OCI-LY1 (cell line): ENCODE results near the gene NARF.
"Not testable (repeated sequence)": the region's sequence is repeated elsewhere in the genome, so short reads cannot be mapped to it uniquely, and the experiment has no call there.

ENCODE experiments used
- H2AFZ ChIP-seq: fragments of 200-600 bp; sonication (generic), shearing (Covaris generic); 2 replicates; pipeline ENCODE4 v1.6.0; 2014; ENCODE audit warnings: antibody characterized with exemption, mild to moderate bottlenecking, low read length
- H3F3A ChIP-seq: fragments of 200-600 bp; sonication (generic), shearing (Covaris generic); 2 replicates; pipeline ENCODE4 v1.6.0; 2014; ENCODE audit warnings: mild to moderate bottlenecking, antibody characterized with exemption, low read length, moderate library complexity; ENCODE audit not compliant: insufficient read depth
- H3K27ac ChIP-seq: fragments of 200-600 bp; sonication (generic); 2 replicates; pipeline ENCODE4 v1.5.1; 2014; ENCODE audit warnings: low read length, mixed run types, mild to moderate bottlenecking, low read depth; ENCODE audit not compliant: poor library complexity, severe bottlenecking
- H3K27me3 ChIP-seq: fragments of 200-600 bp; sonication (generic); 2 replicates; pipeline ENCODE4 v1.6.0; 2014; ENCODE audit warnings: antibody characterized with exemption, mild to moderate bottlenecking, low read length, moderate library complexity; ENCODE audit not compliant: insufficient read depth
- H3K36me3 ChIP-seq: fragments of 200-600 bp; sonication (generic); 2 replicates; pipeline ENCODE4 v1.6.1; 2014; ENCODE audit warnings: mild to moderate bottlenecking, antibody characterized with exemption, low read length, moderate library complexity, mixed read lengths; ENCODE audit not compliant: insufficient read depth
- H3K4me1 ChIP-seq: fragments of 200-600 bp; sonication (generic); 2 replicates; pipeline ENCODE4 v1.5.1; 2014; ENCODE audit warnings: mild to moderate bottlenecking, low read length, moderate library complexity; ENCODE audit not compliant: insufficient read depth, severe bottlenecking
- H3K4me2 ChIP-seq: fragments of 200-600 bp; sonication (generic), shearing (Covaris generic); 2 replicates; pipeline ENCODE4 v1.6.1; 2014; ENCODE audit warnings: low read length
- H3K4me3 ChIP-seq: fragments of 200-600 bp; sonication (generic); 2 replicates; pipeline ENCODE4 v1.5.1; 2014; ENCODE audit warnings: low read length, low read depth, mild to moderate bottlenecking, mixed read lengths; ENCODE audit not compliant: poor library complexity, severe bottlenecking
- H3K79me2 ChIP-seq: fragments of 200-600 bp; shearing (Covaris generic); 2 replicates; pipeline ENCODE4 v1.6.1; 2016; ENCODE audit warnings: mixed run types, low read length, mixed read lengths; ENCODE audit not compliant: insufficient read depth
- H3K9ac ChIP-seq: fragments of 200-600 bp; sonication (generic), shearing (Covaris generic); 2 replicates; pipeline ENCODE4 v1.6.1; 2014; ENCODE audit warnings: mild to moderate bottlenecking, low read length, mixed read lengths
- H3K9me2 ChIP-seq: fragments of 200-600 bp; sonication (generic), shearing (Covaris generic); 2 replicates; pipeline ENCODE4 v1.6.1; 2014; ENCODE audit warnings: low read depth, mild to moderate bottlenecking, low read length, mixed read lengths
- H3K9me3 ChIP-seq: fragments of 200-600 bp; shearing (Covaris generic); 2 replicates; pipeline ENCODE4 v1.6.1; 2014; ENCODE audit warnings: low read length, mixed read lengths
- H4K20me1 ChIP-seq: fragments of 200-600 bp; sonication (generic), shearing (Covaris generic); 2 replicates; pipeline ENCODE4 v1.6.0; 2016; ENCODE audit warnings: mild to moderate bottlenecking, low read length; ENCODE audit not compliant: insufficient read depth
- CTCF ChIP-seq: fragments of 200-600 bp; sonication (generic), shearing (Covaris generic); IDR thresholded peaks from 2 replicates; pipeline ENCODE4 v1.5.1; 2017; ENCODE audit warnings: mild to moderate bottlenecking, antibody characterized with exemption, low read length, moderate library complexity, mixed read lengths
- EZH2 ChIP-seq: fragments of 200-600 bp; sonication (generic), shearing (Covaris generic); IDR thresholded peaks from 2 replicates; pipeline ENCODE4 v1.8.0; 2017; ENCODE audit warnings: borderline replicate concordance, mixed run types, mild to moderate bottlenecking, antibody characterized with exemption, low read length, moderate library complexity, mixed read lengths

The NARF gene

GRCh38 chr17:82507631-82508175 lies 49.2 kb downstream of the NARF start:
- Histone ChIP-seq H3K27ac (peak overlapping the region; percentile 91), H3K9ac (no peak overlapping the region), H4K20me1 (no peaks in the 10 kb centered on the region), H3K36me3 (no peaks in the 10 kb centered on the region), H3K27me3 (no peaks in the 10 kb centered on the region), H3K4me3 (no peak overlapping the region), H2AFZ (no peak overlapping the region), H3K4me2 (no peak overlapping the region), H3K9me2 (no peaks in the 10 kb centered on the region), H3K9me3 (0 out of 2 replicates have a peak, but pooled peaks cover 3% of the 10 kb centered on the region), H3K79me2 (no peaks in the 10 kb centered on the region), H3F3A (no peaks in the 10 kb centered on the region), H3K4me1 (peaks cover 23% of the 10 kb centered on the region)
- TF ChIP-seq EZH2, result no peak
- no peak for TF ChIP-seq CTCF

GRCh38 chr17:82511642-82512041 lies 53.1 kb downstream of the NARF start:
- not testable (repeated sequence) for H4K20me1 ChIP-seq, H3K27ac ChIP-seq, H3K4me2 ChIP-seq, H3K79me2 ChIP-seq, H3K9ac ChIP-seq, H3K9me3 ChIP-seq, H2AFZ ChIP-seq, H3F3A ChIP-seq, H3K4me3 ChIP-seq, H3K4me1 ChIP-seq, H3K36me3 ChIP-seq, H3K27me3 ChIP-seq, H3K9me2 ChIP-seq

- not testable (repeated sequence) for H3K36me3 ChIP-seq, H3K9me3 ChIP-seq, H3K4me2 ChIP-seq, H3K9ac ChIP-seq, H3K27me3 ChIP-seq, H3K79me2 ChIP-seq, H3K9me2 ChIP-seq, H3F3A ChIP-seq, H4K20me1 ChIP-seq, H3K4me1 ChIP-seq, H3K27ac ChIP-seq, H3K4me3 ChIP-seq, H2AFZ ChIP-seq
Measured at GRCh38 chr17:82513864-82514263, 55.3 kb downstream of the NARF start.

- Histone ChIP-seq H3F3A (0 out of 2 replicates have a peak, but pooled peaks cover 3% of the 10 kb centered on the region), H3K9me3 (no peaks in the 10 kb centered on the region), H2AFZ (no peak overlapping the region), H3K9me2 (no peaks in the 10 kb centered on the region), H3K27ac (no peak overlapping the region), H3K9ac (no peak overlapping the region), H3K4me3 (no peak overlapping the region), H3K4me2 (no peak overlapping the region), H3K79me2 (peaks cover 24% of the 10 kb centered on the region), H4K20me1 (no peaks in the 10 kb centered on the region), H3K4me1 (peaks cover 21% of the 10 kb centered on the region), H3K36me3 (no peaks in the 10 kb centered on the region), H3K27me3 (no peaks in the 10 kb centered on the region)
- TF ChIP-seq EZH2 (no peak), CTCF (no peak)
Measured at GRCh38 chr17:82517230-82517865, 58.8 kb downstream of the NARF start.
